Right renal pelvis (tissue), 4 donors: ENCODE results near the gene IGFBP6. TPM values are rescaled to one million over a fixed set of nuclear protein-coding genes. Genes with fewer than 3 reads are reported as not detected.
A peak's percentile ranks its signal among the peaks of the same experiment; 100 is the strongest.

ENCODE experiments used
- DNase-seq, 4 donors: peaks; one replicate each; pipeline ENCODE4 v3.0.0-alpha.2; 2013; ENCODE audit warnings: low read depth in 4 of 4, low spot score in 3 of 4, missing footprints in 1 of 4
- polyA plus RNA-seq, 4 donors: library from polyadenylated mRNA; unstranded; fragments of 120-200 nt; gene quantifications; one replicate each; pipeline ENCODE4 v1.2.1, GENCODE V29; 2013; ENCODE audit not compliant: insufficient read length in 4 of 4

The IGFBP6 gene
- polyA plus RNA-seq, 4 donors: 11.0 to 26.8 (median 12.7) TPM

DNA sequence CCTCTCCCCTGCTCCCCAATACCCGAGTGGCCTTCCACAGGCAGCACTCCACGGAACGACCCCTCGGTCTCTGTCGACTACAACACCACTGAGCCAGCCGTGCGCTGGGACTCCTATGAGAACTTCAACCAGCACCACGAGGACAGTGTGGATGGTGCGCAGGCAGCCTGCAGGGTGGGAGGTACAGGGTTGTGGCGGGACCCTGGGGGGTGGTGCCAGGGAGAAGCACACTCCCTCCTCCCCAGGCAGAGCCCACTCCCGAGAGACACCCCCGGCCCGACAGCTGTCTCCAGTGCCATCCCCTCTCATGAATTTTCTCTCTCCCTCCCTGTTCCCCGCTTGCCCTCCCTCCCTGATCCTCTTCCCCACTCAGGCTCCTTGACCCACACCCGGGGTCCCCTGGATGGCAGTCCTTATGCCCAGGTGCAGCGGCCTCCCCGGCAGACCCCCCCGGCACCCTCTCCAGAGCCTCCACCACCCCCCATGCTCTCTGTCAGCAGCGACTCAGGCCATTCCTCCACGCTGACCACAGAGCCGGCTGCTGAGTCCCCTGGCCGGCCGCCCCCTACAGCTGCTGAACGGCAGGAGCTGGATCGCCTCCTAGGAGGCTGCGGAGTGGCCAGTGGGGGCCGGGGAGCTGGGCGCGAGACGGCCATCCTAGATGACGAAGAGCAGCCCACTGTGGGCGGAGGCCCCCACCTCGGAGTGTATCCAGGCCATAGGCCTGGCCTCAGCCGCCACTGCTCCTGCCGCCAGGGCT is 38.6 kb upstream of the IGFBP6 start:
- DNase-seq: no peak

DNA sequence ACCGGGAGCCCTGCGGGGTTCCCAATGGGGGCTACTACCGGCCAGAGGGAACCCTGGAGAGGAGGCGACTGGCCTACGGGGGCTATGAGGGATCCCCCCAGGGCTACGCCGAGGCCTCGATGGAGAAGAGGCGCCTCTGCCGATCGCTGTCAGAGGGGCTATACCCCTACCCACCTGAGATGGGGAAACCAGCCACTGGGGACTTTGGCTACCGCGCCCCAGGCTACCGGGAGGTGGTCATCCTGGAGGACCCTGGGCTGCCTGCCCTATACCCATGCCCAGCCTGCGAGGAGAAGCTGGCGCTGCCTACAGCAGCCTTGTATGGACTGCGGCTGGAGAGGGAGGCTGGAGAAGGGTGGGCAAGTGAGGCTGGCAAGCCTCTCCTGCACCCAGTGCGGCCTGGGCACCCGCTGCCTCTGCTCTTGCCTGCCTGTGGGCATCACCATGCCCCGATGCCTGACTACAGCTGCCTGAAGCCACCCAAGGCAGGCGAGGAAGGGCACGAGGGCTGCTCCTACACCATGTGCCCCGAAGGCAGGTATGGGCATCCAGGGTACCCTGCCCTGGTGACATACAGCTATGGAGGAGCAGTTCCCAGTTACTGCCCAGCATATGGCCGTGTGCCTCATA is 37.9 kb upstream of the IGFBP6 start:
- no peak for DNase-seq

GRCh38 chr12:53060064-53060720 is 37.3 kb upstream of the IGFBP6 start:
- no peak for DNase-seq

DNA sequence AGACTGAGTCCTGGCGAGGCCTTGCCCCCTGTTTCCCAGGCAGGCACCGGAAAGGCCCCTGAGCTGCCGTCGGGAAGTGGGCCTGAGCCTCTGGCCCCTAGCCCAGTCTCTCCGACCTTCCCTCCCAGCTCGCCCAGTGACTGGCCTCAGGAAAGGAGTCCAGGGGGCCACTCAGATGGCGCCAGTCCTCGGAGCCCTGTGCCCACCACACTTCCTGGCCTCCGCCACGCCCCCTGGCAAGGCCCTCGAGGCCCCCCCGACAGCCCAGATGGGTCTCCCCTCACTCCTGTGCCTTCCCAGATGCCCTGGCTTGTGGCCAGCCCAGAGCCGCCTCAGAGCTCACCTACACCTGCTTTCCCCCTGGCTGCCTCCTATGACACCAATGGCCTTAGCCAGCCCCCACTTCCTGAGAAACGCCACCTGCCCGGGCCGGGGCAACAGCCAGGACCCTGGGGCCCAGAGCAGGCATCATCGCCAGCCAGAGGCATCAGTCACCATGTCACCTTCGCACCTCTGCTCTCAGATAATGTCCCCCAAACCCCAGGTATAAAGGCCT is 36.7 kb upstream of the IGFBP6 start:
- no peak for DNase-seq

DNA sequence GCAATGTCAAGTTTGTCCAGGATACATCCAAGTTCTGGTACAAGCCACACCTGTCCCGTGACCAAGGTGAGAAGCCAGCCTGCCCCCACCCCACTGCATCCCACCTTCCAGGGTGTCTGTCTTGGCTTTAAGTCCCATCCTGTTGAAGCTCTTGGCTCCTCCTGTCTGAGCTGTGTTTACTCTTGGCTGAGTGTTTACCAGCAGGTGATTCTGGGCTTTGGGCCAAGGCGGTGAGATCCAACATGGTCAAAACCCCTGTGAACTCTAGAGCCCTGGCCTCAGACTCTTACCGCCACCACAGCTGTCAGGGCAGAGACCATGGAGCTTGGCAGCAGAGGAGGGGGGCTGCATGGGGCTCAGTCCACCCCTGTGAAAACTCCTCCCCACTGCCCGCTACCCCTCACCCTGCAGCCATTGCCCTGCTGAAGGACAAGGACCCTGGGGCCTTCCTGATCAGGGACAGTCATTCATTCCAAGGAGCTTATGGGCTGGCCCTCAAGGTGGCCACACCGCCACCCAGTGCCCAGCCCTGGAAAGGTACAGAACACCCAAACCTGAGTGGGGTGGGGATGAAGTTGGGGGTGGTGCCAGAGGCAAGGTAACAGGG is 36.0 kb upstream of the IGFBP6 start:
- no peak for DNase-seq

- DNase-seq: no peak
Measured at GRCh38 chr12:53062011-53062961, 35.2 kb upstream of the IGFBP6 start.

- DNase-seq: no peak
Measured at GRCh38 chr12:53062977-53063707, 34.3 kb upstream of the IGFBP6 start.

DNA sequence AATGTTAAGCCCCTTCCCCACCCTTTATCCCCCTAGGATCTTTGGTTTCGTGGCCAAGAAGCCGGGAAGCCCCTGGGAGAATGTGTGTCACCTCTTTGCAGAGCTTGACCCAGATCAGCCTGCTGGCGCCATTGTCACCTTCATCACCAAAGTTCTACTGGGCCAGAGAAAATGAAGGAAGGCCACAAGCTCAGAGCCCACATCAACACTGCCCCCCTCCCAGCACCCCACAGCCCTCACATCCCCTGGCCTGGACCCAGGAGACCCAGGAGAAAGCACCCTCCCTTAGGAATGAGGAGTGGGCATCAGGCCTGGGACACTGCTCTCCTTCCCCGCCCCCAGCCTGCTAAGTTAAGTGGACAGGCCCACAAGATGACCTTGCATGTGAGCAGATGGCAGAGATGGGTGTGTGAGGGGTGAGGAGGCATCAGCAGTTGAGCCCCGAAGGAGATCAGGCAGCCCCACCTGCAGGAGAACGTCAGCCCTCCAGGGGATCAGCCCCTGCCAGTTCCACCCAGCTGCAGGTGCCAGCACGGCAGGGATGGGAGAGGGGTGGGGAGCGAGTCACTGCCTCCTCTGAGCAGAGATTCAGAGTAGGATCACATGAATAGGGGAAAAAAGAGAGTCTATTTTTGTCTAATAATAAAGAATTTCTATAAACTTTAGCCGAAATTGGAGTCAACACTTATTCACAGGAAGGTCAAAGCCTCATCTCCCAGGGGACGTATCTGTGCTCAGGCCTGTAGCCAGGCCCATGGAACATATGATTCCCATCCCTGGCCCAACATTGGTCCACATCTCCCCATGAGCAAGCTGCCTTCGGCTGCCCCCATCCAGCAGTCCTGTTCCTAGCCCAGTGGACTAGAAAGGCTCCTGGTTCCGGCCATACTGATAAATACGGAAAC is 33.5 kb upstream of the IGFBP6 start:
- DNase-seq: no peak

GRCh38 chr12:53064613-53065436 is 32.6 kb upstream of the IGFBP6 start:
- DNase-seq: no peak

GRCh38 chr12:53065470-53065869 is 32.0 kb upstream of the IGFBP6 start:
- DNase-seq: no peak

GRCh38 chr12:53065975-53066931 is 31.2 kb upstream of the IGFBP6 start:
- peak in 3 of 4 donors; percentile 61 to 73 (median 64) for DNase-seq

- no peak for DNase-seq
Measured at GRCh38 chr12:53067074-53067992, 30.1 kb upstream of the IGFBP6 start.

DNA sequence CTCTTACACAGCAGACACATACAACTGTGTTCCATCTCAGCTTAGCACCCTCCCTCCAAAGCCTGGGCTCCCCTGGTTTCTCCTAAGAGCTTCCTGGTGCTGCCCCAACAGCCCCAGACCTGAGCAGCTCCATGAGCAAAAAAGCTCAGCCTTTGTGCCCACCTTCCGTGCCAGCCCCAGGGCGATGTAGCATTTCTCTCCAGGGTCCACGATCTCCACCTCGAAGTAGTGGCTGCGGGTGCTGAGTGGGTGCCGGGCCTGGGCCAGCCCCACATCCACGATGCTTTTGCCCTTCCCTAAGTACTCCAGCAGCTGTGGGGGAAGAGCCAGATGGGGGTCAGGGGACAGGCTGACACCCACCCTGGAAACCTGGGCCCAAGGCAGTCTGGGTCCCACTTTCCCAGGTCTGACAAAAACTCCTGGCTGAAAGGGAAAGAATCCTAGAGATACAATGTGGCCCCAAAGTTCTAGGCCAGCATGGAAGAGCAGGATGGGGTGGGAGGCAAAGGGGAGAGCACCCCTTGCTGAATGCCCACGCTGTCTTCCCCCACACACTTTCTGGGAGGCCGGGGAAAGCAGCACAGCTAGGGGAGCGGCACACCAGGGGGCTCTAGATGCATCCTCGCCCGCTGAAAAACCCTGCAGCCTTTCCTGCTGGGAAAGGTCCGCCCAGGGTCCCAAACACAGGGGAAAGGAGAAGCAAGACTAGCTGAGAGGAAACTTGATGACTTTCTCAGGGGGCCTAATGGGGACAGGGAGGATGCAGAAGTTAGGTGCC is 29.3 kb upstream of the IGFBP6 start:
- no peak for DNase-seq

GRCh38 chr12:53068811-53069585 is 28.5 kb upstream of the IGFBP6 start:
- no peak for DNase-seq
